Stimulated activated CD4-positive, alpha-beta T cell treated with anti-CD3 and anti-CD28 coated beads, Interleukin-15, amount 100 ng/mL, for 48 hours (primary cell): ENCODE measurements around the gene SH2B3.

ENCODE experiments used
- DNase-seq, 2 donors: peaks; one replicate each; pipeline ENCODE4 v3.0.0-alpha.2; 2020; ENCODE audit warnings: low read depth in 2 of 2

Gene SH2B3

DNA sequence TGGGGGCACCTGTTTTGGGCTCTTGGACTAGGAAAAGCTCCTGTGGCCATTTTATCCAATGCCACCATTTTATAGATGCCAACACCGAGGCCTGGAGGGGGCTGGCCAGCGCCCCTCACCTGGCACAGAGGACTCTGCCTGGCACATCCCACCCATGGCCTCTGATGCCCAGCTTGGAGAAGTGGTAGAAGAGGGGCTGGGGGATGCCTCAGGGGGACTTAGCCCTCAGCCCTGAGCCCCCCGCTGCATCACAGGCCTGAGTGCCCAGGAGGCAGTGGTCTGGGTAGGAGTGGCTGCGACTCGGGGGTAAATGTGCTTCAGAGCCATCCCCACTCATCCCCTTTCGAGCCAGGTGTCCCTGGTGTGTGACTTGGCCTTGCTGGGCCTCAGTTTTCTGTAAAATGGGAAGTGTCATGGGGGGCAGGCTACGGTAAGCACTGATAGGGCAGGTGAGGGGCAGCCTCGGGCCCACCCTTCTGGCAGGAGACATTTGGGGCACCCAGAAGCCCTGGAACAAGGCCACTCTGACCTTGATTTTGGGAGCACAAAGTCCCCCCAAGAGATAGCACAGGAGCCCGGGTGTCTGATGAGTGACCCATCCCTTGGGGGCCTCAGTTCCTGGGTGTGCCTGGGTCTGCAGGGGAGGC lies 22.5 kb downstream of the SH2B3 start:
- no peak for DNase-seq

DNA sequence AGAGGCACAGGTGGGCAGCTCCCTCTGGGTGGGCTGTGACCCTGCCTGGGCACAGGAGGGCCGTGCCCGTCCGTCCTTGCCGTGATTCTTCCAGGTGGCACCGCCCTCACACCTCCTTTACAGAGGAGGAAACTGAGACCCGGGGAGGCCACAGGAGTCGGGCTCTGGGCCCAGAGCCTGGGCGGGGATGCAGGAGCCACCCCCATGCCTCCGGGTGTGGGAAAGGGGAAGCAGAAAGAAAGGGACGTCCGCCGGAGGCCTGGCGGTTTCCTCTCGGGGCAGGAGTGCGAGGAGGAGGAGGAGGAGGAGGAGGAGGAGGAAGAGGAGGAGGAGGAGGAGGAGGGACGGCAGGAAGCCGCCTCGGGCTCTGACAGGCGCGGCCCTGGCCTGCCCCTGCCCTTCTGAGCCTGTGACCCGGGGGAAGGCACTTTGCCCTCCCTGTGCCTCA lies 23.0 kb downstream of the SH2B3 start:
- DNase-seq: no peak

GRCh38 chr12:111429828-111430432 lies 24.2 kb downstream of the SH2B3 start:
- no peak for DNase-seq

DNA sequence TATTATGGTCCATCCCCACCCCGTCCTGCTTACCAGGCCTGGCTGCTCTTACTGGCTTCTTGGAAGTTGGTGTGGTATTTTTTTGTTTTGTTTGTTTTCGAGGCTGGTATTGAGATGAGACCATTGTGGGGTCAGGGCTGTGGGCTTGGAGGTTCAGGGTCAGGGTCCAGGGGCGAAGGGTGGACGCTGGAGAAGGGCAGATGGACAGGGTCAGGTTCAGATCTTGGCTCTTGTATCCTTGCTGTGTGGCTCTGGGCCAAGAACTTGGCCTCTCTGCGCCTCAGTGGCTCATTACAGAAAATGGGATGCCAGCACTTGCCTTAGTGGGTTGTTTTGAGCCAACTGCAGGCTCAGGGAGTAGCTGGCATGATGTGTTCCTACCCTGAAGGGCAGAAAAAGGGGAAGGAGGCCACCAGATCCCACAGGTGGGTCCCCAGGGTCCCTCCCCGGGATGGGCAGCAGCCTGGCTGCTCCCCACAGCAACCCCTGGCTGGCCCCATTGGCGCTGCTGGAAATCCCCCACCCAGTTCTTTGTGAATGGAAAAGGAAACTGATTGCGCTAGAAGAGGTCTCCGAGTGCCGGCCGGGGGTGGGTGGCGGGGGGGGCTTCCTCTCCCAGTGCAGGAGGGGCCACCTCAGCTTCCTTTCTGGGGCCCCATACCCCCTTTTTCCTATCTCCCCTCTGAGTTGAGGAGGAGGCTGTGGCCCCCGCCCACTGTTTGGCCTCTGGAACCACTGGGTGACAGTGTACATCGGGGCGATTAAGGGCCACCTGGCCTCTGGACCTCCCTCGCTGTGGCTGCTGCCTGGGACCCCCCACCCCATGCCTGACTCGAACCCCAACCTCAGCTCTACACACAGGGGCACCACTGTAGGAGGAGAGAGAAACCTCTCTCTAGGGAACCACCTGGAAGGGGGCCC lies 25.0 kb downstream of the SH2B3 start:
- no peak for DNase-seq

- DNase-seq: no peak
These were observed 26.0 kb downstream of the SH2B3 start for GRCh38 chr12:111431772-111432171.

GRCh38 chr12:111434049-111434448 lies 28.3 kb downstream of the SH2B3 start:
- no peak for DNase-seq

GRCh38 chr12:111434680-111435338 lies 29.1 kb downstream of the SH2B3 start:
- peak; percentile 68 to 73 for DNase-seq

- DNase-seq: no peak
These were observed 30.0 kb downstream of the SH2B3 start for GRCh38 chr12:111435661-111436201.

GRCh38 chr12:111436266-111436665 lies 30.5 kb downstream of the SH2B3 start:
- DNase-seq: no peak

GRCh38 chr12:111436811-111437210 lies 31.1 kb downstream of the SH2B3 start:
- DNase-seq: no peak

DNA sequence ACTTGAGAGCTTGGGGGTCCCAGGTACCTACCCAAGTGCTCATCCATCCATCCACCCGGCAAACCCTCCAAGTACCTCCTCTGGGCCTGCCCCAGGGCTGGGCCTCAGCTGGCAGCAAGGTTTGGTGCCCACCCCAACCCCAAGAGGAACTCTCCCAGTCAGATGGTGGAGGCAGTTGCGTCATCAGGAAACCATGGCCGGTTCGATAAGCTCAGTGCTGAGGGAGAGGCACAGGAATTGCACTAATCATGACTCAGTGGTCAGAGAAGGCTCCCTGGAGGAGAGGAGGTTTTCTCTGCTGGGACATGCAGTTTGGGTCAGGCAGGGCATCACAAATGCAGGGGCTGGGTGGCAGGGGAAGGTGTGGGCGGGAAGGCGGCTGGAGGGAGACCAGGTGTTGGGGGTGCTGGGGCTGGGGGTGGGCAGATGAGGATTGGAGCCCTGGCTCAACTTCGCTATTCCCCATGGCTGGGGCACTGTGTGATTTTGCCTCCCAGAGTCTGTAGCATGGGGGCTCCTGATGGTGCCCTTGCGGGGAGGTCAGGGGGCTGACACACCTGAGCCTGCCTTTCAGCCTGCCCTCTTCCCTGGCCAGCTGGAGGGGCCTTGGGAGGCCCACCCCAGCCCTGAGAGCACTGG lies 32.2 kb downstream of the SH2B3 start:
- no peak for DNase-seq

DNA sequence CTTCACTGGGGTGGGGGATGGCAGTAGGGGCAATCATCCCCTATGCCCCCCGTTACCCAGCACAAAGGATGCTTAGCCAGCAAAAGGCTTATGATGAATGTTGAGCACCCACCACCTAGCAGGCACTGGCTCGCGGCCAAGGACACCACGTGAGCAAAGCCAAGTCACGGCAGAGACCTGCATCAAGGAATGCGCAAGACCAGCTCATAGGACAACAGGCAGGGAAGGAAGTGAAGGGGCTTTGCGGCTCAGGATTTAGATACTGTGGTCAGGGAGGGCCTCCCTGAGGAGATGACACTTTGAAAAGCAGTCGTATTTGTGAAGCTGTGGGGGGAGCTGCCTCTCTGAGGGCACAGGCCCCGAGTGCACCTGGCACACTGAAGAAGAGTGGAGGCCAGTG lies 32.8 kb downstream of the SH2B3 start:
- DNase-seq: no peak

DNA sequence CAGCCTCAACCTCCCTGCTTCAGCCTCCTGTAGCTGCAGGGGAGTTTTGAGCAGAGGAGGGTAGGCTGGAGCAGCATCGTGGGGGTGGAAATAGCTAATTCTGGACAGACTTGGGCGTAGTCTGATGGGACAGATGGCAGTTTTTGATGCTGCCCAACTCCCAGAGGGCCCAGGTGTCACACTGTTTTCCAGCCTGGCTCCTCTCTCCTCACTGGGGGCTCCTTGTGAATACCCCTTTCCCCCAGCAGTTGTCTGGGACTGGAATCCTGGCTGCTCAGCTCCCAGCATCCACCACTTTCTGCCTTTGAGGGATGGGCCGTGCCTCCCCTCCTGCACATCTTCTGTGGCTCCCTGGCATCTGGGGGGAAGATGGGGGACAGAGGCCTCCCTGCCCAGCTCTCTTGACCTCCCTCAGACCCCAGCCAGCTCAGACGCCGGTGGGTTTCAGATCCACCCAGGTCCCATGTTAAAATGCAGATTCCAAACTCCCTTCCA lies 34.0 kb downstream of the SH2B3 start:
- DNase-seq: no peak

- no peak for DNase-seq
These were observed 34.4 kb downstream of the SH2B3 start for GRCh38 chr12:111440152-111440551.

DNA sequence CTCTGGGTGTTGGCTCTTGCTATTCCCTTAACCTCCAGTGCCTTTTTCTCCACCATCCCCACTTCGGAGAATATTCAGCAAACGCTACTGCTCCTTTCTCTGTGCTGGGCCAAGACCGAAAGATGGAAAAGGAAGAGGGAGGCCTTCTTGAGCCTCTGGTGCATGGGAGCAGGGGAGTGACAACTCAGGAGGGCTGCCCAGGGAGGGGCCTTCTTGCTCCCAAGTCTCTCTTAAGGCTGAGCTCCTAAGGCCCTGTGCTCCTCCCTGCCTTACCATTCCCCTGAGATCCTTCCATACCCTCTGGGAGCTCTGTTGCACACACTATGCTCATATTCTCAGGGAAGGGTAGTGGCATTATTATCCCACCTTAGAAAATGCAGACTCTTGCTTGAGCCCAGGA lies 34.9 kb downstream of the SH2B3 start:
- no peak for DNase-seq

- DNase-seq: no peak
These were observed 35.6 kb downstream of the SH2B3 start for GRCh38 chr12:111441107-111441928.

DNA sequence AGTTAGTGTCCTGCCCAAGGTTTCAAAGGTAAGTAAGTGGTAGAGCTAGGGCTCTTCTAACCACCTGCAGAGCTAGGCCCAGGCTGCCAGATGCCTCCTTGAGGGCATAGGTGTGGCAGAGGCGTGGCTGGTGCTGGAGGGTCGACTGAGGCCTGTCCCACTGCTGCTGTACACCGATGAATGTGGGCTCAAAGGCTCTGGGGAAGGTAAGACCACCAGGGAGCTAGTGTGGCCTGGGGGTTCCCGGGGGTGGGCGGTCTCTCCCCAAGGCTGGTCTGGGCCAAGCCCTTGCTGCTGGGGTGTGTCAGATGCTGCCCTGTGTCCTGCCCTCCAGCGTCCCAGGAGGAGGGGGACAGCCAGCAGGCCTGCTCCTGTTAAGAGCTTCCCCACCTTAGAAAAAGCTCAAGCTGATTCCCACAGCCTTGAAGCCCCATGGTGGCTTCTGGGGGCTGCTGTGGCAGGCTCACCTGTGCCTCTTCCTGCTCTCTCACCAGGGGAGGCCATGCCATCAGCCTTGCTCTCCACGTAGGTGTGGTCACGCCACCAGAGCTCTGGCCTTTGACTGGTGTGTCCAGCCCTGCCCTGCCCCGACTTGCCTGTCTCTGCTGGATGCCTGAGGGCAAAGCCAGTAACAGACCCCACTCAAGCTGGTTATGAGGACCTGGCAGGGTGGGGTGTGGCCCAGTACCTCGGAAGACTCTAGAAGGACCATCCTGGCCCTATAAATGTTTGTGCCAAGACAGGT lies 36.8 kb downstream of the SH2B3 start:
- DNase-seq: no peak

DNA sequence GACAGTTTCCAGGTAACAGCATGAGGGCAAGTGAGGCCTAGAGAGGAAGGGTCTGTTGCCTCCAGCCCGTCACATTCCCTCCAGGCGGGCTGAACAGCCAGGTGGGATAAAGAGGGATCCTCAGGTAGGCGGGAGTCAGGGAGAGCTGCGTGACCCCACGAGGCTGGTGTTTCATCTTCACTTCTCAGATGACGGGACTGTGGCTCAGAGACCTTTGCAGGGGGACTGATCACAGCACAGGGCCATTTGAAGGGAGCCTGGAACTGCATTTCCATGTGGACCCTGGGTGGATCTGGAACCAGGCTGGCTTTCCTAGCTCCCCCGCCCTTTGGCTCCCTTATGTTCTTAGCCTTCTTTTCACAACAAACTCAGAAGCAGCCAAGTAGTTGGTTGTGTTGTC lies 37.4 kb downstream of the SH2B3 start:
- no peak for DNase-seq

- peak; percentile 49 to 53 for DNase-seq
These were observed 37.9 kb downstream of the SH2B3 start for GRCh38 chr12:111443586-111443985.
